B cell (primary cell): ENCODE measurements around the gene WDR70. TPM values are rescaled to one million over a fixed set of nuclear protein-coding genes. Genes with fewer than 3 reads are reported as not detected.

Source experiments
- ATAC-seq: fragments of 200-7000 bp; cut with Tn5 transposase; one replicate; pipeline ENCODE4 v1.10.0; 2021; ENCODE audit warnings: low read depth, mild to moderate bottlenecking, moderate number of reproducible peaks, moderate library complexity
- CTCF ChIA-PET: fragments of 350-600 bp; sonication (Branson Sonifier 250); formaldehyde crosslinking; loops from one replicate; lab custom pipeline; 2021; ENCODE audit warnings: antibody characterized with exemption, inconsistent platforms; lab: Charles Lee
- POLR2A ChIA-PET: fragments of 350-600 bp; sonication (Branson Sonifier 250); formaldehyde crosslinking; loops from one replicate; lab custom pipeline; 2021; ENCODE audit warnings: antibody characterized with exemption; lab: Charles Lee
- DNase-seq: peaks from one replicate; pipeline ENCODE4 v3.0.0; 2013
- H2AFZ ChIP-seq: 2 replicates; pipeline ENCODE4 v1.6.1; 2012; ENCODE audit warnings: mild to moderate bottlenecking, low read depth, low read length; ENCODE audit not compliant: insufficient read depth, poor library complexity, severe bottlenecking
- H3K27ac ChIP-seq, 2 donors: 1 replicate in 1 of 2; 2 replicates in 1 of 2; pipeline ENCODE4 v1.5.1; 2012 to 2013; ENCODE audit warnings: low read length in 2 of 2, mild to moderate bottlenecking in 2 of 2, moderate library complexity in 1 of 2
- H3K27me3 ChIP-seq, 4 experiments: fragments of 200-600 bp in 1 of 4; sonication (generic) in 1 of 4; replicated peaks in 1 of 4; 1 replicate in 2 of 4; 2 replicates in 2 of 4; pipeline versions ENCODE4 v1.6.1 to v1.7.0; 2013 to 2016; ENCODE audit warnings: low read length in 3 of 4, mild to moderate bottlenecking in 2 of 4, mixed read lengths in 1 of 4, moderate library complexity in 1 of 4; ENCODE audit not compliant: insufficient read depth in 4 of 4, control insufficient read depth in 3 of 4; ENCODE audit errors: control extremely low read depth in 1 of 4
- H3K36me3 ChIP-seq, 2 experiments: replicated peaks in 1 of 2; 1 replicate in 1 of 2; 2 replicates in 1 of 2; pipeline versions ENCODE4 v1.6.1 to v1.7.1; 2013; ENCODE audit warnings: low read length in 1 of 2; ENCODE audit not compliant: insufficient read depth in 2 of 2, control insufficient read depth in 1 of 2; ENCODE audit errors: control extremely low read depth in 1 of 2, extremely low read depth in 1 of 2
- H3K4me1 ChIP-seq, 2 donors: fragments of 200-600 bp in 1 of 2; sonication (generic) in 1 of 2; 1 replicate in 1 of 2; 2 replicates in 1 of 2; pipeline versions ENCODE4 v1.5.1 to v1.6.1; 2013 to 2017; ENCODE audit warnings: low read length in 2 of 2; ENCODE audit not compliant: control insufficient read depth in 2 of 2, insufficient read depth in 2 of 2
- H3K4me2 ChIP-seq: replicated peaks from 2 replicates; pipeline ENCODE3; 2012; ENCODE audit warnings: mild to moderate bottlenecking, low read depth, low read length; ENCODE audit not compliant: poor library complexity, severe bottlenecking
- H3K4me3 ChIP-seq, 5 experiments: fragments of 200-600 bp in 1 of 5; sonication (generic) in 1 of 5; 1 replicate in 3 of 5; 2 replicates in 2 of 5; pipeline versions ENCODE4 v1.5.1 to v1.7.0; 2011 to 2016; ENCODE audit warnings: low read length in 4 of 5, mild to moderate bottlenecking in 4 of 5, low read depth in 2 of 5, control low read depth in 1 of 5, moderate library complexity in 1 of 5; ENCODE audit not compliant: insufficient read depth in 1 of 5; ENCODE audit errors: control extremely low read depth in 1 of 5, extremely low read depth in 1 of 5
- H3K79me2 ChIP-seq: fragments of 200-600 bp; sonication (generic); one replicate; pipeline ENCODE4 v1.6.0; 2016; ENCODE audit warnings: low read length; ENCODE audit not compliant: control insufficient read depth, insufficient read depth
- H3K9ac ChIP-seq: fragments of 200-600 bp; sonication (generic); 2 replicates; pipeline ENCODE4 v1.6.1; 2017; ENCODE audit warnings: mild to moderate bottlenecking, low read length, moderate library complexity
- H3K9me3 ChIP-seq, 3 donors: one replicate each; pipeline versions ENCODE4 v1.6.1 to v1.7.1; 2013; ENCODE audit warnings: low read length in 2 of 3; ENCODE audit not compliant: control insufficient read depth in 2 of 3, insufficient read depth in 1 of 3; ENCODE audit errors: control extremely low read depth in 1 of 3
- H4K20me1 ChIP-seq: 2 replicates; pipeline ENCODE4 v1.6.0; 2012; ENCODE audit warnings: mild to moderate bottlenecking, low read length; ENCODE audit not compliant: insufficient read depth, control insufficient read depth, poor library complexity, severe bottlenecking
- H3K27ac Mint-ChIP-seq: one replicate; pipeline ENCODE4 v1.8.0; 2021; ENCODE audit warnings: mixed read lengths
- H3K27me3 Mint-ChIP-seq: one replicate; pipeline ENCODE4 v1.8.0; 2021; ENCODE audit warnings: mixed read lengths
- H3K4me1 Mint-ChIP-seq: one replicate; pipeline ENCODE4 v1.8.0; 2021; ENCODE audit warnings: mixed read lengths
- H3K4me3 Mint-ChIP-seq: one replicate; pipeline ENCODE4 v1.8.0; 2021; ENCODE audit warnings: mixed read lengths
- H3K9me3 Mint-ChIP-seq: one replicate; pipeline ENCODE4 v1.8.0; 2022; ENCODE audit warnings: mixed read lengths; ENCODE audit not compliant: insufficient read depth
- EZH2 ChIP-seq: IDR thresholded peaks from 2 replicates; pipeline ENCODE4 v1.6.1; 2012; ENCODE audit warnings: borderline replicate concordance, low read depth, mild to moderate bottlenecking, moderate library complexity, low read length; ENCODE audit not compliant: insufficient read depth, poor library complexity, severe bottlenecking
- WGBS: methylation state at CpG from one replicate; pipeline ENCODE4 v1.1.5; 2013; ENCODE audit warnings: missing lambda C conversion rate; ENCODE audit not compliant: insufficient coverage; 5-methylcytosine and 5-hydroxymethylcytosine counted together
- intact Hi-C: fragments of 100-400 bp; cut with micrococcal nuclease; formaldehyde crosslinking; loops from one replicate; pipeline ENCODE4 v1.10.0; 2022
- polyA plus RNA-seq: library from polyadenylated mRNA; depleted of rRNA; stranded (reverse); fragments of >200 nt; gene quantifications from 2 replicates; pipeline ENCODE4 v1.2.3, GENCODE V29; 2012
- total RNA-seq, 2 donors: library from RNA; stranded (reverse); fragments of 120-200 nt in 1 of 2; gene quantifications; 1 replicate in 1 of 2; 2 replicates in 1 of 2; pipeline versions ENCODE4 v1.2.3 to v1.2.4, GENCODE V29; 2013 to 2022
- TF ChIP-seq, protein P1 (sequence below): fragments of 200-600 bp; IDR thresholded peaks from one replicate; pipeline ENCODE4 v1.8.0; 2022; ENCODE audit warnings: antibody characterized with exemption, mild to moderate bottlenecking

The WDR70 gene
- total and polyA plus RNA-seq, 2 donors (not counting 1 experiment from before 2014, with no cell fraction given), result 12.8 to 46.8 TPM

DNA sequence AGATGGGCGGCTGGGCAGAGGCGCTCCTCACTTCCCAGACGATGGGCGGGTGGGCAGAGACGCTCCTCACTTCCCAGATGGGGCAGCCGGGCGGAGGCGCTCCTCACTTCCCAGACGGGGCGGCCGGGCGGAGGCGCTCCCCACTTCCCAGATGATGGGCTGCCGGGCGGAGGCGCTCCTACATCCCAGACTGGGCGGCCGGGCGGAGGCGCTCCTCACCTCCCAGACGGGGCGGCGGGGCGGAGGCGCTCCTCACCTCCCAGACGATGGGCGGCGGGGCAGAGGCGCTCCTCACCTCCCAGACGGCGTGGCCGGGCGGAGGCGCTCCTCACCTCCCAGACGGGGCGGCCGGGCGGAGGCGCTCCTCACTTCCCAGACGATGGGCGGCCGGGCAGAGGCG lies 140.2 kb downstream of the WDR70 start:
- WGBS, result 96% methylated on average over 43 of the region's 43 CpGs
- H3K27ac ChIP-seq, result no peak overlapping the region
- H3K9ac ChIP-seq, result no peak overlapping the region
- H3K9me3 ChIP-seq, result peaks cover 0 to 18% (median 0%) of the 10 kb centered on the region in 3 donors
- DNase-seq, result no peak
- Mint-ChIP-seq H3K4me3 (no peak overlapping the region), H3K4me1 (no peaks in the 10 kb centered on the region), H3K9me3 (no peaks in the 10 kb centered on the region), H3K27ac (no peak overlapping the region), H3K27me3 (no peaks in the 10 kb centered on the region)
- H4K20me1 ChIP-seq, result no peaks in the 10 kb centered on the region
- H3K4me2 ChIP-seq, result no peak overlapping the region
- H3K79me2 ChIP-seq, result no peaks in the 10 kb centered on the region
- no peak overlapping the region for H2AFZ ChIP-seq
- ChIA-PET POLR2A (no interaction called here), CTCF (no interaction called here)
- no peak overlapping the region for H3K4me3 ChIP-seq
- no peaks in the 10 kb centered on the region for H3K27me3 ChIP-seq
- no peak for ATAC-seq
- no peaks in the 10 kb centered on the region for H3K4me1 ChIP-seq
- H3K36me3 ChIP-seq, result peaks cover 5 to 6% of the 10 kb centered on the region in 2 experiments
- TF ChIP-seq, protein P1, sequence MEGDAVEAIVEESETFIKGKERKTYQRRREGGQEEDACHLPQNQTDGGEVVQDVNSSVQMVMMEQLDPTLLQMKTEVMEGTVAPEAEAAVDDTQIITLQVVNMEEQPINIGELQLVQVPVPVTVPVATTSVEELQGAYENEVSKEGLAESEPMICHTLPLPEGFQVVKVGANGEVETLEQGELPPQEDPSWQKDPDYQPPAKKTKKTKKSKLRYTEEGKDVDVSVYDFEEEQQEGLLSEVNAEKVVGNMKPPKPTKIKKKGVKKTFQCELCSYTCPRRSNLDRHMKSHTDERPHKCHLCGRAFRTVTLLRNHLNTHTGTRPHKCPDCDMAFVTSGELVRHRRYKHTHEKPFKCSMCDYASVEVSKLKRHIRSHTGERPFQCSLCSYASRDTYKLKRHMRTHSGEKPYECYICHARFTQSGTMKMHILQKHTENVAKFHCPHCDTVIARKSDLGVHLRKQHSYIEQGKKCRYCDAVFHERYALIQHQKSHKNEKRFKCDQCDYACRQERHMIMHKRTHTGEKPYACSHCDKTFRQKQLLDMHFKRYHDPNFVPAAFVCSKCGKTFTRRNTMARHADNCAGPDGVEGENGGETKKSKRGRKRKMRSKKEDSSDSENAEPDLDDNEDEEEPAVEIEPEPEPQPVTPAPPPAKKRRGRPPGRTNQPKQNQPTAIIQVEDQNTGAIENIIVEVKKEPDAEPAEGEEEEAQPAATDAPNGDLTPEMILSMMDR, result no peak
- TF ChIP-seq EZH2, result no peak
- intact Hi-C loops, result no loop called here

DNA sequence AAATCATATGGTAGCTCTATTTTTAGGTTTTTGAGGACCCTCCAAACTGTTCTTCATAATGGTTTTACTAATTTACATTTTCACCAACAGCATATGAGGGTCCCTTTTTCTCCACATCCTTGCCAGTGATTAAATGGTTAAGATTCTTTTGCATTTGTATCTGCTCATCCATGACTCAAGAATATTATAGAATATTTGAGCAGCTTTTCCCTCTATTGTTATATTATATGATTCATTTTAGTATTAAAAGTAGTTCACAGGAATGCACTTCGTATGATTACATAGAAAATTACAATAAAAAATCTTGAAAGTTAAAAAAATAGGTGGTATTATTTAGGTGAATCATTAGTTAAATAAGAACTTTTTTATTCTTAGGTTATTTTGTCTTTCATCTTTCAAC lies 140.7 kb downstream of the WDR70 start:
- Histone ChIP-seq H2AFZ (no peak overlapping the region), H3K9ac (no peak overlapping the region), H3K27ac (no peak overlapping the region), H4K20me1 (no peaks in the 10 kb centered on the region), H3K4me2 (no peak overlapping the region), H3K36me3 (peaks cover 5 to 6% of the 10 kb centered on the region in 2 experiments), H3K9me3 (peaks cover 0 to 18% (median 0%) of the 10 kb centered on the region in 3 donors), H3K79me2 (no peaks in the 10 kb centered on the region), H3K27me3 (no peaks in the 10 kb centered on the region), H3K4me1 (no peaks in the 10 kb centered on the region), H3K4me3 (no peak overlapping the region)
- ChIA-PET CTCF (no interaction called here), POLR2A (no interaction called here)
- no peaks in the 10 kb centered on the region for H3K9me3 Mint-ChIP-seq
- no peak overlapping the region for H3K4me3 Mint-ChIP-seq
- TF ChIP-seq, protein P1, result no peak
- no peak for TF ChIP-seq EZH2
- WGBS, result no CpG with 5 or more reads among the region's 1 CpG
- no peaks in the 10 kb centered on the region for H3K4me1 Mint-ChIP-seq
- H3K27me3 Mint-ChIP-seq, result no peaks in the 10 kb centered on the region
- no peak for DNase-seq
- ATAC-seq, result no peak
- no peak overlapping the region for H3K27ac Mint-ChIP-seq
- intact Hi-C loops, result no loop called here
